PC-3 (cell line): ENCODE results near the gene FAM83G.
"Not testable (repeated sequence)": the region's sequence is repeated elsewhere in the genome, so short reads cannot be mapped to it uniquely, and the experiment has no call there.

Experiments used
- EZH2 ChIP-seq: fragments of 300-600 bp; sonication (generic); IDR thresholded peaks from one replicate; pipeline ENCODE4 v1.6.1; 2017; ENCODE audit warnings: antibody characterized with exemption, mild to moderate bottlenecking, low read length; ENCODE audit not compliant: unreplicated experiment
- EZH2phosphoT487 ChIP-seq: fragments of 300-600 bp; sonication (generic); IDR thresholded peaks from 2 replicates; pipeline ENCODE4 v1.6.1; 2018; ENCODE audit warnings: mild to moderate bottlenecking, antibody characterized with exemption, low read length, borderline replicate concordance

DNA sequence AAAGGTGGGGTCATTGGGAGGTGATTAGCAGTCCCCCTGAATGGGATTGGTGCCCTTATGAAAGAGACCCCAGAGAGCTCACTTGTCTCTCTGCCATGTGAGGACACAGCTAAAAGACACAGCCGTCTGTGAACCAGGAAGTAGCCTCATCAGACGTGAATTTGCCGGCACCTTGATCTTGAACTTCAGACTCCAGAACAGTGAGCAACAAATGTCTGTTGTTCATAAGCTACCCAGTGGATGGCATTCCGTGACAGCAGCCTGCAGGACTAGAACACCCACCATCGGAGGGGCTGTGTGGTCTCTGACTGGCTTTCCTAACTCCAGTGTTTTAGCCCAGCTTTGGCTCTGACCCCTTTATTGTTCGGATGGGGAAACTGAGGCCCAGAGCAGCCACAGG lies 33.0 kb upstream of the FAM83G start:
- not testable (repeated sequence) for TF ChIP-seq EZH2phosphoT487, EZH2
